H1 (cell line): Measurements from ENCODE around the gene SLC15A3. TPM values are rescaled to one million over a fixed set of nuclear protein-coding genes. Genes with fewer than 3 reads are reported as not detected.

Experiments
- RXRA ChIP-seq: IDR thresholded peaks from 2 replicates; pipeline ENCODE4 v1.6.1; 2011; ENCODE audit warnings: low read depth, mild to moderate bottlenecking, low read length, moderate library complexity; ENCODE audit not compliant: insufficient read depth
- SP4 ChIP-seq: IDR thresholded peaks from 2 replicates; pipeline ENCODE4 v1.6.1; 2012; ENCODE audit warnings: low read length, inconsistent platforms
- polyA plus RNA-seq, 7 experiments: library from polyadenylated mRNA; depleted of rRNA in 3 of 7; stranded (reverse) in 5 of 7; unstranded in 2 of 7; fragments of >200 nt in 5 of 7; fragments of 200-250 nt in 2 of 7; gene quantifications; 1 replicate in 5 of 7; 2 replicates in 1 of 7; 4 replicates in 1 of 7; pipeline versions ENCODE4 v1.2.1 to v1.2.3, GENCODE V29; 2011 to 2013; ENCODE audit warnings: missing spikeins in 2 of 7, mixed read lengths in 2 of 7
- total RNA-seq: library from RNA; stranded (reverse); fragmentation: NEBNext Ultra II Directional; extraction: Animal tissue kit (Norgen Biotek cat#: 25700); gene quantifications from 2 replicates; pipeline ENCODE4 v1.2.1, GENCODE V29; 2021

Gene SLC15A3
- total and polyA plus RNA-seq, 2 of the 8 experiments (the other 6 are each of a cell fraction or from before 2014, with no cell fraction given) = 25.8 to 31.0 TPM

DNA sequence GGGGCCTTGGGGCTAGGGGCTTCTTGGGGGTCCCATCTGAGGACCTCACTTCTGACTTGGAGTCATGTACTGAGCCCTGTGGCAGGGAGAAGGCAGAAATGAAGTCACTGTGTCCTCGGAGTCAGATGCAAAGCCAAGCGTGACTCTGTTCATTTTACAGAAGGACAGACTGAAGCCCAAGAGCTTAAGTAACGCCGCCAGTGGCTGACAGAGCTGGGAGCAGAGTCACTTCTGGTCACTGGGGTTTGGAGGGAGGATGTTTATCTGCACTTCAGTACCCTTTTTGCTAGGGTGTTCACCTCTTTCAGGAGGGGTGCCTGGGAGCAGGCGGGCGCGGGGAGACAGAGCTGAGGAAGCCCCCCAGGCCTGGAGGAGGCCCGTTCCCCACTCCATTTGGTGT, 30.2 kb upstream of the SLC15A3 start (continued):
- no peak for TF ChIP-seq SP4
- no peak for TF ChIP-seq RXRA
